B cell (primary cell): ENCODE measurements around the gene WNK4.

Source experiments
- CTCF ChIP-seq: fragments of 200-600 bp; IDR thresholded peaks from one replicate; pipeline ENCODE4 v1.8.0; 2022; ENCODE audit warnings: antibody characterized with exemption, mild to moderate bottlenecking
- EZH2 ChIP-seq: IDR thresholded peaks from 2 replicates; pipeline ENCODE4 v1.6.1; 2012; ENCODE audit warnings: borderline replicate concordance, low read depth, mild to moderate bottlenecking, moderate library complexity, low read length; ENCODE audit not compliant: insufficient read depth, poor library complexity, severe bottlenecking

- no peak for TF ChIP-seq CTCF
- TF ChIP-seq EZH2, result no peak
Measured at GRCh38 chr17:42832934-42833766, 52.7 kb downstream of the WNK4 start, which contains the start of gene PSME3.
